ENCODE results near the gene DPP3. TPM values are rescaled to one million over a fixed set of nuclear protein-coding genes. Genes with fewer than 3 reads are reported as not detected.

DPP3 gene
- total RNA-seq, 1 donor from 2014 or later, result 52.7 TPM

DNA sequence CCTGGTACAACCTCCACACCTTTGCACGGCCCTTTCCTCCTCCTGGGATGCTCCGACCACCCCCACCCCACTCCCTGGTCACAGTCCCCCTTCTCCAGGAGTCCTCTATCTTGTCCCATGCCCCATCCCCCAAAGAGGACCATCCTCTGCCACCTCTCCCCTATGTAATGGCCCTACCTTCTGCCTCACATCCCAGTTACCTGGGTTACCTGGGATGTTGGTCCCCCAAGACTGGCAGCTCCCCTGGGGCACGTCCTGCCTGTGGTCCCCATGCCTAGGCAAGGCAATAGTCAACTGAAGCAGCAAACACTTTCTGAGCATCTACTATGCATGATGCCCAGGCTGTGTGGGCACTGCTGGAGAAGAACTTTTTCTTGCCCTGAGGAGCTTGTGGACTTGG lies 75.2 kb downstream of the DPP3 start:
- DNase-seq (ENCODE audit: low read depth), result no peak

DNA sequence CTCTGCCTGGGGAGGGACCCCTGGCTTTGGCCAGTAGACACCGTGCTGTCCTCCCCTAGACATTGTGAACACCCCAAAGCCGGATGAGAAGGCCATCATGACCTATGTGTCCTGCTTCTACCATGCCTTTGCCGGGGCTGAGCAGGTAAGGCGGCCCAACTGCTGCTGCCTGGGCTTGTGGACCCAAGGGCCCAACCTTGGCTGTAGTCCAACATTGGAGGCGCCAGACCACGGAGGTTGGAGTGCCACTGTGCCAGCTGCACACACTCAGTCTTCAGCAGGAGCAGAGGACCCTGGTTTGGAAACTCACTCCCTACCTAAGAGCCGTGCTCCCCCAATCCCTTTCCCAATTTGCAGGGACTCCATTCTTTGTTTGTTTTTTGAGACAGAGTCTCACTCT lies 75.9 kb downstream of the DPP3 start:
- DNase-seq (ENCODE audit: low read depth), result no peak

DNA sequence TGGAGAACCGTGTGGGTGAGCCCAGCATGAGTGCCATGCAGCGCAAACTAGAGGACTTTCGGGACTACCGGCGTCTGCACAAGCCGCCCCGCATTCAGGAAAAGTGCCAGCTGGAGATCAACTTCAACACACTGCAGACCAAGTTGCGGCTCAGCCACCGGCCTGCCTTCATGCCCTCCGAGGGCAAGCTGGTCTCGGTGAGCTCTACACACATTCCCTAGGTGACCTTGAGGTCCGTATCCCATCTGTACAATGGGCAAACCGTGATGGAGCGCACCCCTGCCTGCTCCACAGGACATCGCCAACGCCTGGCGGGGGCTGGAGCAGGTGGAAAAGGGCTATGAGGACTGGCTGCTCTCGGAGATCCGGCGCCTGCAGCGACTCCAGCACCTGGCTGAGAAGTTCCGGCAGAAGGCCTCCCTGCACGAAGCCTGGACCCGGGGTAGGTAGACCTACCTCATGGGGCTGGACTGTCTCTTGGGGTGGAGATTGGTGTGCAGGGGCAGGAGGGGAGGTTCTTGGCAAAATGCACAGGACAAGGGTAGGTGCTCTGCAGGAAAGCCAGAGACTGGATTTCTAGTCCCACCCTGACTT lies 77.6 kb downstream of the DPP3 start:
- no peak for DNase-seq (ENCODE audit: low read depth)

Other genes starting within 250 kb of the DPP3 start
- gene KLC2, start 222.7 kb upstream of the DPP3 start, total RNA-seq, result 37.6 and 49.9 TPM in 2 replicates
- 143 and 146 TPM in 2 replicates for gene RAB1B, start 211.8 kb upstream of the DPP3 start, total RNA-seq
- 1.3 and 1.9 TPM in 2 replicates for gene CNIH2, start 202.3 kb upstream of the DPP3 start, total RNA-seq
- gene YIF1A, start 191.3 kb upstream of the DPP3 start, total RNA-seq, result 115 and 165 TPM in 2 replicates
- gene TMEM151A, start 188.5 kb upstream of the DPP3 start, total RNA-seq, result 0.08 and 0.26 TPM in 2 replicates
- gene CD248, start 163.4 kb upstream of the DPP3 start, total RNA-seq, result not detected in 2 replicates
- 32.3 and 43.9 TPM in 2 replicates for gene RIN1, start 144.0 kb upstream of the DPP3 start, total RNA-seq
- 45.9 and 56.1 TPM in 2 replicates for gene BRMS1, start 135.3 kb upstream of the DPP3 start, total RNA-seq
- gene B4GAT1, start 132.8 kb upstream of the DPP3 start, total RNA-seq, result 60.3 and 69.3 TPM in 2 replicates
- 4.5 and 8.5 TPM in 2 replicates for gene SLC29A2, start 108.7 kb upstream of the DPP3 start, total RNA-seq
- gene NPAS4, start 59.4 kb upstream of the DPP3 start, total RNA-seq, result not detected in 2 replicates
- gene MRPL11, start 41.6 kb upstream of the DPP3 start, total RNA-seq, result 23.1 and 27.9 TPM in 2 replicates
- 5.5 and 9.3 TPM in 2 replicates for gene PELI3, start 13.5 kb upstream of the DPP3 start, total RNA-seq
- 29.5 and 39.6 TPM in 2 replicates for gene BBS1, start 30.2 kb downstream of the DPP3 start, total RNA-seq
- gene ZDHHC24, start 65.6 kb downstream of the DPP3 start, total RNA-seq, result 15.7 and 20.9 TPM in 2 replicates
- 0.75 and 1.5 TPM in 2 replicates for gene ACTN3, start 66.5 kb downstream of the DPP3 start, total RNA-seq
- gene CTSF, start 88.2 kb downstream of the DPP3 start, total RNA-seq, result 52.8 and 73.8 TPM in 2 replicates
- gene CCDC87, start 112.6 kb downstream of the DPP3 start, total RNA-seq, result 0.26 and 0.45 TPM in 2 replicates
- gene CCS, start 112.8 kb downstream of the DPP3 start, total RNA-seq, result 25.8 and 26.1 TPM in 2 replicates
- gene RBM14, start 136.2 kb downstream of the DPP3 start, total RNA-seq, result 28.6 and 35.8 TPM in 2 replicates
- 83.4 and 99.4 TPM in 2 replicates for gene RBM4, start 158.3 kb downstream of the DPP3 start, total RNA-seq
- gene RBM4B, start 197.5 kb downstream of the DPP3 start, total RNA-seq, result 21.2 and 22.5 TPM in 2 replicates
- gene SPTBN2, start 248.8 kb downstream of the DPP3 start, total RNA-seq, result 0.78 and 1.1 TPM in 2 replicates

Measured in myocyte (in vitro differentiated cells).